Keratinocyte (primary cell): Measurements from ENCODE around the gene DSCAML1. TPM values are rescaled to one million over a fixed set of nuclear protein-coding genes. Genes with fewer than 3 reads are reported as not detected.

ENCODE experiments used
- DNase-seq: peaks from one replicate; pipeline ENCODE4 v3.0.0-alpha.2; 2011; ENCODE audit warnings: low read depth, missing footprints, low spot score
- FAIRE-seq: peaks from 2 replicates; lab custom pipeline; 2011; peaks lifted over from hg19 to GRCh38; lab: Jason Lieb, UNC
- H2AFZ ChIP-seq: 2 replicates; pipeline ENCODE4 v1.6.0; 2012; ENCODE audit warnings: low read length, control low read depth, inconsistent platforms; ENCODE audit not compliant: control insufficient read depth
- H3K27ac ChIP-seq: 2 replicates; pipeline ENCODE4 v1.5.1; 2011; ENCODE audit warnings: low read length; ENCODE audit not compliant: control insufficient read depth, insufficient read depth
- H3K27me3 ChIP-seq: 3 replicates; pipeline ENCODE4 v1.6.0; 2011; ENCODE audit warnings: low read length; ENCODE audit not compliant: control insufficient read depth, insufficient read depth; ENCODE audit errors: extremely low read depth
- H3K36me3 ChIP-seq, 2 experiments: 2 replicates in 1 of 2; 3 replicates in 1 of 2; pipeline ENCODE4 v1.5.1; 2011; ENCODE audit warnings: low read length in 2 of 2, mild to moderate bottlenecking in 1 of 2; ENCODE audit not compliant: control insufficient read depth in 2 of 2, insufficient read depth in 2 of 2; ENCODE audit errors: extremely low read depth in 1 of 2
- H3K4me1 ChIP-seq: 3 replicates; pipeline ENCODE4 v1.5.1; 2011; ENCODE audit warnings: low read length; ENCODE audit not compliant: control insufficient read depth, insufficient read depth; ENCODE audit errors: extremely low read depth
- H3K4me2 ChIP-seq: 3 replicates; pipeline ENCODE4 v1.6.0; 2011; ENCODE audit warnings: low read depth, low read length; ENCODE audit not compliant: control insufficient read depth, insufficient read depth; ENCODE audit errors: extremely low read depth
- H3K4me3 ChIP-seq, 3 experiments: fragments of 200-600 bp in 1 of 3; sonication (generic) in 1 of 3; 2 replicates in 2 of 3; 3 replicates in 1 of 3; pipeline ENCODE4 v1.5.1; 2011 to 2016; ENCODE audit warnings: low read length in 3 of 3, mild to moderate bottlenecking in 3 of 3, control low read depth in 2 of 3, inconsistent platforms in 1 of 3, low read depth in 1 of 3, mixed read lengths in 1 of 3, mixed run types in 1 of 3, moderate library complexity in 1 of 3; ENCODE audit not compliant: control insufficient read depth in 2 of 3, insufficient read depth in 2 of 3; ENCODE audit errors: extremely low read depth in 1 of 3
- H3K79me2 ChIP-seq: 2 replicates; pipeline ENCODE4 v1.6.0; 2012; ENCODE audit warnings: low read length; ENCODE audit not compliant: control insufficient read depth, insufficient read depth
- H3K9ac ChIP-seq: 3 replicates; pipeline ENCODE4 v1.6.0; 2011; ENCODE audit warnings: low read length; ENCODE audit not compliant: control insufficient read depth, insufficient read depth; ENCODE audit errors: extremely low read depth
- H3K9me1 ChIP-seq: 3 replicates; pipeline ENCODE4 v1.6.0; 2011; ENCODE audit warnings: low read length; ENCODE audit not compliant: control insufficient read depth, insufficient read depth; ENCODE audit errors: extremely low read depth
- H3K9me3 ChIP-seq: 2 replicates; pipeline ENCODE4 v1.5.1; 2012; ENCODE audit warnings: low read depth, low read length; ENCODE audit not compliant: control insufficient read depth
- H4K20me1 ChIP-seq: 3 replicates; pipeline ENCODE4 v1.6.0; 2011; ENCODE audit warnings: low read length; ENCODE audit not compliant: control insufficient read depth, insufficient read depth; ENCODE audit errors: extremely low read depth
- EZH2 ChIP-seq: IDR thresholded peaks from one replicate; pipeline ENCODE4 v1.6.1; 2012; ENCODE audit warnings: inconsistent platforms, mild to moderate bottlenecking, low read length, moderate library complexity
- dilution Hi-C: fragments of 300-500 bp; cut with MboI; formaldehyde crosslinking; loops from one replicate; pipeline ENCODE4 v1.7.0; 2020; ENCODE audit warnings: low sequenced_read_pairs; ENCODE audit not compliant: extremely low pct_ligation_motif_present
- polyA plus RNA-seq, 5 experiments: library from polyadenylated mRNA; depleted of rRNA in 3 of 5; stranded (reverse) in 3 of 5; stranded (forward) in 1 of 5; unstranded in 1 of 5; fragments of >200 nt; gene quantifications; 1 replicate in 1 of 5; 2 replicates in 3 of 5; 3 replicates in 1 of 5; pipeline versions ENCODE4 v1.2.1 to v1.2.3, GENCODE V29; 2011 to 2012; ENCODE audit warnings: missing spikeins in 2 of 5, low read depth in 1 of 5, low replicate concordance in 1 of 5
- TF ChIP-seq, protein P1 (sequence below), 3 experiments: IDR thresholded peaks in 1 of 3; conservative IDR thresholded peaks in 1 of 3; optimal IDR thresholded peaks in 1 of 3; 2 replicates in 2 of 3; 3 replicates in 1 of 3; pipeline versions ENCODE3 to v1.5.1; 2011; ENCODE audit warnings: low read length in 3 of 3, mild to moderate bottlenecking in 3 of 3, moderate library complexity in 2 of 3, control low read depth in 1 of 3, inconsistent platforms in 1 of 3; ENCODE audit not compliant: insufficient read depth in 2 of 3; ENCODE audit errors: extremely low read depth in 1 of 3

Gene DSCAML1
- polyA plus RNA-seq, 1 donor (not counting 4 experiments of a cell fraction or from before 2014, with no cell fraction given) = not detected

DNA sequence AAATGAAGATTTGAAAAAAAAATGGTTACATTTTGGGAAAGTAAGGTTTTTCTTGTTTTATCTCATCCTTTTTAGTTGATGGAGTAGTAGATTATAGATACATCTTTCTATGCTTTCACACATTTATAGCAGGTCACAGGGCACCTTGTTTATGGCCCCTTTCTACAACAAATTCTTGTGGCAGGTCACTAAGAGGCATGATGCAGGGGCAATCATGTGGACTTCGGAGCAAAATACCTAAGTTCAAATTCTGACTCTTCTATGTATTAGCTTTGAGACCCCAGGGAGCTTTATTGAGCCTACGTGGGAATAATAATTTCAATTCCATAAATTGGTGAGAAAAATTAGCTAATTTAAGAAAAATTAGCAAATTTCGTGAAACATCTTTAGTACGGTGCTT, 177.4 kb downstream of the DSCAML1 start:
- Histone ChIP-seq H3K4me3 (no peak overlapping the region), H3K4me1 (no peaks in the 10 kb centered on the region), H3K9me1 (no peaks in the 10 kb centered on the region), H2AFZ (no peak overlapping the region), H3K27me3 (peaks cover 9% of the 10 kb centered on the region), H3K27ac (no peak overlapping the region), H3K9me3 (no peaks in the 10 kb centered on the region), H3K9ac (no peak overlapping the region), H3K4me2 (no peak overlapping the region), H3K36me3 (no peaks in the 10 kb centered on the region), H4K20me1 (no peaks in the 10 kb centered on the region), H3K79me2 (no peaks in the 10 kb centered on the region)
- FAIRE-seq = no peak
- TF ChIP-seq, protein P1, sequence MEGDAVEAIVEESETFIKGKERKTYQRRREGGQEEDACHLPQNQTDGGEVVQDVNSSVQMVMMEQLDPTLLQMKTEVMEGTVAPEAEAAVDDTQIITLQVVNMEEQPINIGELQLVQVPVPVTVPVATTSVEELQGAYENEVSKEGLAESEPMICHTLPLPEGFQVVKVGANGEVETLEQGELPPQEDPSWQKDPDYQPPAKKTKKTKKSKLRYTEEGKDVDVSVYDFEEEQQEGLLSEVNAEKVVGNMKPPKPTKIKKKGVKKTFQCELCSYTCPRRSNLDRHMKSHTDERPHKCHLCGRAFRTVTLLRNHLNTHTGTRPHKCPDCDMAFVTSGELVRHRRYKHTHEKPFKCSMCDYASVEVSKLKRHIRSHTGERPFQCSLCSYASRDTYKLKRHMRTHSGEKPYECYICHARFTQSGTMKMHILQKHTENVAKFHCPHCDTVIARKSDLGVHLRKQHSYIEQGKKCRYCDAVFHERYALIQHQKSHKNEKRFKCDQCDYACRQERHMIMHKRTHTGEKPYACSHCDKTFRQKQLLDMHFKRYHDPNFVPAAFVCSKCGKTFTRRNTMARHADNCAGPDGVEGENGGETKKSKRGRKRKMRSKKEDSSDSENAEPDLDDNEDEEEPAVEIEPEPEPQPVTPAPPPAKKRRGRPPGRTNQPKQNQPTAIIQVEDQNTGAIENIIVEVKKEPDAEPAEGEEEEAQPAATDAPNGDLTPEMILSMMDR (optimal IDR thresholded peaks at IDR 0.05 in 1 of 3, IDR thresholded peaks at IDR 0.05 in 1 of 3, conservative IDR thresholded peaks at IDR 0.05 in 1 of 3; ENCODE audit: extremely low read depth in 1 of 3, insufficient read depth in 2 of 3, low read length in 3 of 3) = no peak
- TF ChIP-seq EZH2 = no peak
- dilution Hi-C loops = no loop called here
- DNase-seq = no peak

DNA sequence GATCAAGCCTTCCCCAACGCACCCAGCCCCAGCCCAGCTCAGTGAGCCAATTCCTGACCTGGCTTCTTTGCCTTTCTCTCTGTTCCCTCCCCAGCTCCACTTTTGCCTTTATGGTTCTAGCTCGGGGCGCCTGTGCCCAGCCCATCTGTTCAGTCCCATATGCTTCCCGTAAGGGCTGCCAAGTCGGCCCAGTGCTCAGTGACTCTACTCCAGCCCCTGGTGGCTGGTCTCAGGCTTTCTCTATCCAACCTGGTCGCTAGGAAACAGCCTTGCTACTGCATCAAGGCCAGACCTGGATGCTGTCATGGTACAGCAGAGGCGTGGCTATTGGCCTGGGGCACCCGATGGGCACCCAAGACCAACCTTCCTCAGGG, 178.0 kb downstream of the DSCAML1 start:
- Histone ChIP-seq H3K9me1 (no peaks in the 10 kb centered on the region), H3K4me2 (no peak overlapping the region), H3K9me3 (no peaks in the 10 kb centered on the region), H3K4me1 (no peaks in the 10 kb centered on the region), H3K9ac (no peak overlapping the region), H3K27me3 (peaks cover 9% of the 10 kb centered on the region), H3K4me3 (no peak overlapping the region), H3K27ac (no peak overlapping the region), H2AFZ (no peak overlapping the region), H3K36me3 (no peaks in the 10 kb centered on the region), H3K79me2 (no peaks in the 10 kb centered on the region), H4K20me1 (no peaks in the 10 kb centered on the region)
- no peak for TF ChIP-seq EZH2
- TF ChIP-seq, protein P1 (optimal IDR thresholded peaks at IDR 0.05 in 1 of 3, IDR thresholded peaks at IDR 0.05 in 1 of 3, conservative IDR thresholded peaks at IDR 0.05 in 1 of 3; ENCODE audit: extremely low read depth in 1 of 3, insufficient read depth in 2 of 3, low read length in 3 of 3) = peak in 1 of 3 experiments; percentile 11
- FAIRE-seq (no peak), DNase-seq (no peak)
- dilution Hi-C loops = no loop called here
